Suprapubic skin (tissue), 3 donors: ENCODE data around the gene CELSR2.

ENCODE experiments used
- EP300 ChIP-seq: sonication (generic); formaldehyde crosslinking; IDR thresholded peaks from one replicate; pipeline ENCODE4 v1.6.1; 2017; ENCODE audit warnings: antibody characterized with exemption
- POLR2A ChIP-seq, 2 donors: fragments of 450-650 bp; IDR thresholded peaks; one replicate each; pipeline ENCODE4 v1.6.1; 2017; ENCODE audit warnings: antibody characterized with exemption in 2 of 2, mild to moderate bottlenecking in 2 of 2, moderate library complexity in 2 of 2
- TF ChIP-seq, protein P1 (sequence below), 2 donors: fragments of 200-600 bp in 1 of 2; fragments of 450-650 bp in 1 of 2; sonication (generic) in 1 of 2; IDR thresholded peaks; one replicate each; pipeline ENCODE4 v1.5.1; 2016 to 2019; ENCODE audit warnings: antibody characterized with exemption in 2 of 2, mild to moderate bottlenecking in 1 of 2, moderate library complexity in 1 of 2

DNA sequence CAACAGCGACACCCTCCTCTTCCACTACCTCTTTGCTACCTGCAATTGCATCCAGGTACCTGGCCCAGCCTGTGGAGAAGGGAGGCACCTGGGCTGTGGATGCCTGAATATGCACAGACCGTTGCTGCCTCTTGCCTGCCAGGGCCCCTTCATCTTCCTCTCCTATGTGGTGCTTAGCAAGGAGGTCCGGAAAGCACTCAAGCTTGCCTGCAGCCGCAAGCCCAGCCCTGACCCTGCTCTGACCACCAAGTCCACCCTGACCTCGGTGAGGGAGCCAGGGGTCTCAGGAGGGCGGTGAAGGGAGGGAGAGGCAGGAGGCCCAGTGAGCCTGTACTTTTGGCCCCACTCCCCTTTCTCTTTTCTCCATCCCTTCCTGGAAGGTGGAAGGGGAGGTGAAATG is 22.1 kb downstream of the CELSR2 start:
- TF ChIP-seq, protein P1, sequence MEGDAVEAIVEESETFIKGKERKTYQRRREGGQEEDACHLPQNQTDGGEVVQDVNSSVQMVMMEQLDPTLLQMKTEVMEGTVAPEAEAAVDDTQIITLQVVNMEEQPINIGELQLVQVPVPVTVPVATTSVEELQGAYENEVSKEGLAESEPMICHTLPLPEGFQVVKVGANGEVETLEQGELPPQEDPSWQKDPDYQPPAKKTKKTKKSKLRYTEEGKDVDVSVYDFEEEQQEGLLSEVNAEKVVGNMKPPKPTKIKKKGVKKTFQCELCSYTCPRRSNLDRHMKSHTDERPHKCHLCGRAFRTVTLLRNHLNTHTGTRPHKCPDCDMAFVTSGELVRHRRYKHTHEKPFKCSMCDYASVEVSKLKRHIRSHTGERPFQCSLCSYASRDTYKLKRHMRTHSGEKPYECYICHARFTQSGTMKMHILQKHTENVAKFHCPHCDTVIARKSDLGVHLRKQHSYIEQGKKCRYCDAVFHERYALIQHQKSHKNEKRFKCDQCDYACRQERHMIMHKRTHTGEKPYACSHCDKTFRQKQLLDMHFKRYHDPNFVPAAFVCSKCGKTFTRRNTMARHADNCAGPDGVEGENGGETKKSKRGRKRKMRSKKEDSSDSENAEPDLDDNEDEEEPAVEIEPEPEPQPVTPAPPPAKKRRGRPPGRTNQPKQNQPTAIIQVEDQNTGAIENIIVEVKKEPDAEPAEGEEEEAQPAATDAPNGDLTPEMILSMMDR (IDR thresholded peaks at IDR 0.05) = no peak
- TF ChIP-seq EP300 (no peak), POLR2A (IDR thresholded peaks at IDR 0.05) (no peak)
